ENCODE measurements around the gene FRMD4A.

Gene FRMD4A

DNA sequence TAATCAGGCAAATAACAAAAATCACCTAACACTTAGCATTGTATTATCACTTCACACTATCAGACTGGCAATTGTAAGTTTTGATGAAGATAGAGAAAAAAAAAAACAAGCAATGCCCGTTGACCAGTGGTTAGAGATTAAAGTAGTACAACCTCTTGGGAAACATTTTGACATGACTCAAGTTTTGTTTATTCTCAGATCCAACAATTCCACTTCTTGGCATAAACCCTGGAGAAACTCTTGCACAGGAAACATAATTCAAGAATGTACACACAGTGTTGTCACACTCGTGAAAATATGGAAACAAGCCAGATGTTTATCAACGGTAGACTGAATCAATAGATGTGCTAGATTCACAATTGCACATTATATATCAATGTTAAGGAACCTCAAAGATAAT lies 37.2 kb downstream of the FRMD4A start:
- TF ChIP-seq, protein P1, sequence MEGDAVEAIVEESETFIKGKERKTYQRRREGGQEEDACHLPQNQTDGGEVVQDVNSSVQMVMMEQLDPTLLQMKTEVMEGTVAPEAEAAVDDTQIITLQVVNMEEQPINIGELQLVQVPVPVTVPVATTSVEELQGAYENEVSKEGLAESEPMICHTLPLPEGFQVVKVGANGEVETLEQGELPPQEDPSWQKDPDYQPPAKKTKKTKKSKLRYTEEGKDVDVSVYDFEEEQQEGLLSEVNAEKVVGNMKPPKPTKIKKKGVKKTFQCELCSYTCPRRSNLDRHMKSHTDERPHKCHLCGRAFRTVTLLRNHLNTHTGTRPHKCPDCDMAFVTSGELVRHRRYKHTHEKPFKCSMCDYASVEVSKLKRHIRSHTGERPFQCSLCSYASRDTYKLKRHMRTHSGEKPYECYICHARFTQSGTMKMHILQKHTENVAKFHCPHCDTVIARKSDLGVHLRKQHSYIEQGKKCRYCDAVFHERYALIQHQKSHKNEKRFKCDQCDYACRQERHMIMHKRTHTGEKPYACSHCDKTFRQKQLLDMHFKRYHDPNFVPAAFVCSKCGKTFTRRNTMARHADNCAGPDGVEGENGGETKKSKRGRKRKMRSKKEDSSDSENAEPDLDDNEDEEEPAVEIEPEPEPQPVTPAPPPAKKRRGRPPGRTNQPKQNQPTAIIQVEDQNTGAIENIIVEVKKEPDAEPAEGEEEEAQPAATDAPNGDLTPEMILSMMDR (IDR thresholded peaks at IDR 0.05; ENCODE audit: borderline replicate concordance, extremely low read depth, low read length, poor library complexity, severe bottlenecking), result no peak
- no peak for TF ChIP-seq EZH2 (IDR thresholded peaks at IDR 0.05; ENCODE audit: borderline replicate concordance, low read depth, low read length, severe bottlenecking)
- H3K27ac ChIP-seq (ENCODE audit: low read length), result no peak overlapping the region
- no peaks in the 10 kb centered on the region for H3K9me3 ChIP-seq (ENCODE audit: insufficient read depth, low read length, severe bottlenecking)
- no peaks in the 10 kb centered on the region for H4K20me1 ChIP-seq (ENCODE audit: insufficient read depth, low read length)
- H3K36me3 ChIP-seq (ENCODE audit: insufficient read depth, low read length), result no peaks in the 10 kb centered on the region
- no peak overlapping the region for H3K4me2 ChIP-seq (ENCODE audit: insufficient read depth, low read length)
- H3K9ac ChIP-seq (ENCODE audit: low read depth, low read length), result no peak overlapping the region
- no peak overlapping the region for H3K4me3 ChIP-seq (ENCODE audit: low read depth in 1 of 2, low read length in 2 of 2)
- ATAC-seq (ENCODE audit: insufficient read depth, low read depth) (no peak), DNase-seq (no peak)
- H3K27me3 ChIP-seq (ENCODE audit: insufficient read depth, low read length, poor library complexity), result no peaks in the 10 kb centered on the region
- no peaks in the 10 kb centered on the region for H3K4me1 ChIP-seq (ENCODE audit: insufficient read depth, low read length)
- H2AFZ ChIP-seq (ENCODE audit: low read depth, low read length), result no peak overlapping the region
- no peaks in the 10 kb centered on the region for H3K79me2 ChIP-seq (ENCODE audit: insufficient read depth, low read length)

DNA sequence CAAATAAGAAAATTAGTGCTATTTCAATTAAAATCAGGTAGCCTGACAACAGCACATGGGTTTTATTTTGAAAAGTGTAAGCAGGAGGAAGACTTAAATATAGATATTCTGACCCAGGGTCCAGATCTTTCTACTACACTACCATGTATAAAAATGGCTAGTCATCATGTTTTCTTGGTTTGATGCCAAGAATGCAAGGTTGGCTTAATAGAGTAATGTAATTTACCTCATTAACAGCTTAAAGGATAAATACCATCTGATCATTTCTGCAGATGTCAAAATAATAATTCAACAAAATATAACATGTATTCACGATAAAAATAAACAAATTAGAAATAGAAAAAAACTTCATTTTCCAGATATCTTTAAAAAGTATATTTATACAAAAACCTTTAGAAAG lies 39.4 kb downstream of the FRMD4A start:
- no peaks in the 10 kb centered on the region for H3K9me3 ChIP-seq (ENCODE audit: insufficient read depth, low read length, severe bottlenecking)
- H3K36me3 ChIP-seq (ENCODE audit: insufficient read depth, low read length), result no peaks in the 10 kb centered on the region
- TF ChIP-seq EZH2 (IDR thresholded peaks at IDR 0.05; ENCODE audit: borderline replicate concordance, low read depth, low read length, severe bottlenecking), result no peak
- TF ChIP-seq, protein P1 (IDR thresholded peaks at IDR 0.05; ENCODE audit: borderline replicate concordance, extremely low read depth, low read length, poor library complexity, severe bottlenecking), result no peak
- H3K4me1 ChIP-seq (ENCODE audit: insufficient read depth, low read length), result no peaks in the 10 kb centered on the region
- DNase-seq (no peak), ATAC-seq (ENCODE audit: insufficient read depth, low read depth) (no peak)
- H2AFZ ChIP-seq (ENCODE audit: low read depth, low read length), result no peak overlapping the region
- H3K9ac ChIP-seq (ENCODE audit: low read depth, low read length), result no peak overlapping the region
- no peaks in the 10 kb centered on the region for H3K27me3 ChIP-seq (ENCODE audit: insufficient read depth, low read length, poor library complexity)
- no peak overlapping the region for H3K27ac ChIP-seq (ENCODE audit: low read length)
- H4K20me1 ChIP-seq (ENCODE audit: insufficient read depth, low read length), result no peaks in the 10 kb centered on the region
- H3K4me2 ChIP-seq (ENCODE audit: insufficient read depth, low read length), result no peak overlapping the region
- H3K4me3 ChIP-seq (ENCODE audit: low read depth in 1 of 2, low read length in 2 of 2), result no peak overlapping the region
- no peaks in the 10 kb centered on the region for H3K79me2 ChIP-seq (ENCODE audit: insufficient read depth, low read length)

DNA sequence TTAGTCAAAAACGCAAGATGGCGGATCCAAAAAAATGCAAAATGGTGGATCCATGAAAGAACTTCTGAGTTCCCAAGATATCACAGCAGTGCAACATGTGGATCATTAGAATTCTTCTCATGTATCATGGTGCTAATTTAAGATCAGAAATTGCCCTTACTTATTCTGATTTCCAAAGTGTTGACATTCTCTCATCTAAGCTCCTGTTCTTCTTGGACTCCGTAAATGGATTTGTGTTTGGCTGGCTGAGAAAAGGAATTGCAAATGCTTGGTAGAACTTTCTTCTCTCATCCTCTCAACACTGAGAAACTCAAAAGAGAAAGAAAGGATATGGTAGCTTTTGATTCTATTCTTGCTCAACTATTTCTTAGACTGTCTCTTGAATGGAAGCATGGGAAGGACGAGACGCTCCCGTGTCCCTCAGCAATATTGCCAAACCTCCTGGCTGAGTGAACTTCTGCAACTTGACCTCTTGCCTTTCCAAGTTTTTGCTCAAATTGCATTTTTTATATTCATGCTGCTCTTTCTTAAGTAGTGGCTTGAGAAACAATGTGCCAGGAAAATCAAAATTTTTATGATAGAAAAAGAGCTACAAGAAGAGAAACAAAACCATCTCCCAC lies 44.7 kb downstream of the FRMD4A start:
- H3K27me3 ChIP-seq (ENCODE audit: insufficient read depth, low read length, poor library complexity), result no peaks in the 10 kb centered on the region
- no peak overlapping the region for H3K9ac ChIP-seq (ENCODE audit: low read depth, low read length)
- H4K20me1 ChIP-seq (ENCODE audit: insufficient read depth, low read length), result no peaks in the 10 kb centered on the region
- peaks cover 2% of the 10 kb centered on the region for H3K9me3 ChIP-seq (ENCODE audit: insufficient read depth, low read length, severe bottlenecking)
- no peak for DNase-seq
- ATAC-seq (ENCODE audit: insufficient read depth, low read depth), result no peak
- no peaks in the 10 kb centered on the region for H3K79me2 ChIP-seq (ENCODE audit: insufficient read depth, low read length)
- no peak overlapping the region for H3K4me3 ChIP-seq (ENCODE audit: low read depth in 1 of 2, low read length in 2 of 2)
- no peak overlapping the region for H2AFZ ChIP-seq (ENCODE audit: low read depth, low read length)
- no peak overlapping the region for H3K4me2 ChIP-seq (ENCODE audit: insufficient read depth, low read length)
- no peak overlapping the region for H3K27ac ChIP-seq (ENCODE audit: low read length)
- H3K4me1 ChIP-seq (ENCODE audit: insufficient read depth, low read length), result no peaks in the 10 kb centered on the region
- TF ChIP-seq, protein P1 (IDR thresholded peaks at IDR 0.05; ENCODE audit: borderline replicate concordance, extremely low read depth, low read length, poor library complexity, severe bottlenecking), result no peak
- TF ChIP-seq EZH2 (IDR thresholded peaks at IDR 0.05; ENCODE audit: borderline replicate concordance, low read depth, low read length, severe bottlenecking), result no peak
- no peaks in the 10 kb centered on the region for H3K36me3 ChIP-seq (ENCODE audit: insufficient read depth, low read length)
